ENCODE measurements around the gene DDX43.

Gene DDX43

DNA sequence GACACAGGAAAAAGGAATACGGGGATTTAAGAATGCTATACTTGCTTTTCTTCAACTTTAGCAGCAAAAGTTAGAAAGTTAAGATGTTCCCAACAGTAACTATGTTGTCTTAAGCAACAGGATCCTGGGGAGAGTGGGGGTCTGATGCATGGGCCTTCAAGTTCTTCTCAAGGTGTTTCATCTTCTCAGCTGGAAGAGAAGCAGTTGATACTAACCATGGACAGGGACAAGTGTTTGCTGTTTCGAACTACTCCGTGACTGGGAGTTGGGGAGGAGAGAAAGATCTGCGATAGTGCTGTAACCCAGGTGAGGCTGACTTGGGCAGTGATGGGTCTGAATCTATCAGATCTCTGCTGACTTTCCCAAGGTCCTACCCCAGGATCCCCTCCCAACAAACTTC, 26.0 kb upstream of the DDX43 start:
- TF ChIP-seq CTCF (IDR thresholded peaks at IDR 0.05; ENCODE audit: insufficient read depth, low read length, poor library complexity, severe bottlenecking) = no peak
- Histone ChIP-seq H3K36me3 (ENCODE audit: control insufficient read depth, insufficient read depth, low read length) (no peaks in the 10 kb centered on the region), H3K27me3 (replicated peaks; ENCODE audit: control insufficient read depth, insufficient read depth, low read length) (no peaks in the 10 kb centered on the region), H3K4me3 (replicated peaks; ENCODE audit: low read depth, low read length) (no peak overlapping the region)
- no peak for DNase-seq (ENCODE audit: extremely low read depth, insufficient read length)

DNA sequence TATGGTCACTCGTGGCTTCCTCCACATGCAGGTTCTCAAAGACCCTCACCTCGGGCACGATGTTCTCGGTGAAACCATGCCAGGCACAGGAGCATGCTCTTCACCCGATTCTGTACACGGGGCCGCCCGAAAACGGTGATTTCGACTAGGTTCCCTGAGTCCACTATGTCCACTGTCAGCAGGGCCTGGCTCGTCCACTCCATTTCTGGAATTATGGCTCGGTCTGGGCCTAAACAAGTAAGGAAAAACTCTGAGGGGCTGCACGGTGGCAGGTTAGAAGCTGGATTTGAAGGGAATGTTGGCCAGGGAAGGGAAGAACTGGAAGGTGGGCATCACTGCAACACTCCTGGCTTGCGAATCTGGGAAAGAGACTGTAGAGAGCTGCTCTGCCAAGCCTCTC, 25.5 kb upstream of the DDX43 start:
- TF ChIP-seq CTCF (IDR thresholded peaks at IDR 0.05; ENCODE audit: insufficient read depth, low read length, poor library complexity, severe bottlenecking) = no peak
- H3K36me3 ChIP-seq (ENCODE audit: control insufficient read depth, insufficient read depth, low read length) = no peaks in the 10 kb centered on the region
- DNase-seq (ENCODE audit: extremely low read depth, insufficient read length) = no peak
- no peaks in the 10 kb centered on the region for H3K27me3 ChIP-seq (replicated peaks; ENCODE audit: control insufficient read depth, insufficient read depth, low read length)
- H3K4me3 ChIP-seq (replicated peaks; ENCODE audit: low read depth, low read length) = no peak overlapping the region

DNA sequence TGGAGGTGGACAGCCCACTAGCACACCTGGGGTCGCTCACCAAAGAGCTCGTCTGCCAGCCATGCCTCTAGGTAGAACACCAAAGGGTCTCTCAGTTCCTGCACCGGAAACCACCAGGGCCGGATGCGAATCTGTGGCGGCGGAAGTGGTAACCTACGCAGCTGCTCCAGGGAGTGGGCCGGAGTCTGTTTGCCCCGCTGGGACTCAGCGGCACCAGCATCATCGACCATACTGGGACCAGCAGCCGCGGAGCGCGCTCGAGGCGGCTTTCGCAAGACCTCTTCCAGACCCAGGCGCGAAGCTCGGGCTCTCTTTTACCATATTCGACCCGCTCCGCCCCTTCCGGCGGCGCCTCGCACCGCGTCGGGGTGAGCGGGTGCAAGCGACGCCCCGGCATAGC, 25.1 kb upstream of the DDX43 start, which contains the start of gene OOEP:
TSS of gene OOEP (minus strand) at position 335 of the 400 bp plus-strand sequence. CDS start at position 230, 105 bp downstream.
- no peak for TF ChIP-seq CTCF (IDR thresholded peaks at IDR 0.05; ENCODE audit: insufficient read depth, low read length, poor library complexity, severe bottlenecking)
- Histone ChIP-seq H3K4me3 (replicated peaks; ENCODE audit: low read depth, low read length) (no peak within 1 kb of the TSS), H3K27me3 (replicated peaks; ENCODE audit: control insufficient read depth, insufficient read depth, low read length) (no peaks in the 10 kb centered on the region), H3K36me3 (ENCODE audit: control insufficient read depth, insufficient read depth, low read length) (no peaks in the 10 kb centered on the region)
- DNase-seq (ENCODE audit: extremely low read depth, insufficient read length) = no peak

GRCh38 chr6:73371984-73372383, 22.6 kb upstream of the DDX43 start:
- H3K27me3 ChIP-seq (replicated peaks; ENCODE audit: control insufficient read depth, insufficient read depth, low read length) = no peaks in the 10 kb centered on the region
- no peaks in the 10 kb centered on the region for H3K36me3 ChIP-seq (ENCODE audit: control insufficient read depth, insufficient read depth, low read length)
- H3K4me3 ChIP-seq (replicated peaks; ENCODE audit: low read depth, low read length) = no peak overlapping the region
- TF ChIP-seq CTCF (IDR thresholded peaks at IDR 0.05; ENCODE audit: insufficient read depth, low read length, poor library complexity, severe bottlenecking) = no peak
- no peak for DNase-seq (ENCODE audit: extremely low read depth, insufficient read length)

DNA sequence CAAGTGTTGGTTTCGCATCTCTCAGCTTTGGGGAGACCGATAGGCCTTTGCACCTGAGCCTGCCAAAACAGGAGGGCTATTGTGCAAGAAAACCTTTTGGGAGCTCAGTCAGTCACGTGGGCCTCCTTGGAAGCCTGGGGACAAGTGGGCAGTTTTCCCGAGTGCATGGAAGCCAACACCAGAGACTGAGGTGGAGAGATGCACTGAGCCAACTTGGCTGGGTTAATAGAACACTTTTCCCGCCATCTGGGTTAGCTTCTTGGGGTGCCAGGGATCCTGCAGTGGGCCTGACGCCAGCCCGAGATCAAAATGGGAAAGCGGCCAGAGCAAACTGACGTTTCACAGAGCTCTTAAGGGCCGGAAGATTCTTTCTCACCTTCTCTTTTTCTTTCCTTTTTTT, 22.1 kb upstream of the DDX43 start:
- TF ChIP-seq CTCF (IDR thresholded peaks at IDR 0.05; ENCODE audit: insufficient read depth, low read length, poor library complexity, severe bottlenecking) = no peak
- DNase-seq (ENCODE audit: extremely low read depth, insufficient read length) = no peak
- H3K36me3 ChIP-seq (ENCODE audit: control insufficient read depth, insufficient read depth, low read length) = no peaks in the 10 kb centered on the region
- no peaks in the 10 kb centered on the region for H3K27me3 ChIP-seq (replicated peaks; ENCODE audit: control insufficient read depth, insufficient read depth, low read length)
- no peak overlapping the region for H3K4me3 ChIP-seq (replicated peaks; ENCODE audit: low read depth, low read length)

DNA sequence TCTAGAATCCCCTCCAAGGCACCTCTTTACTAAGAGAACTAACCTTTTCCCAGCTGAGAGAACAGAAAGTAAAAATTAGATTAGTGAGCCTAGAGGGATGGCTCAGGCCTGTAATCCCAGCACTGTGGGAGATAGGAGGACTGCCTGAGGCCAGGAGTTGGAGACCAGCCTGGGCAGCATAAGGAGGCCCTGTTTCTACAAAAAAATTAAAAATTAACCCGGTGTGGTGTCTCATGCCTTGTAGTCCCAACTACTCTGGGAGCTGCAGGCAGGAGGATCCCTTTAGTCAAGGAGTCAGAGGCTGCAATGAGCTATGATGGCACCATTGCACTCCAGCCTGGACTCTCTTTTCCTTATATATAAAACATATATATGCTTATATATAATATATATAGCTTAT, 19.4 kb upstream of the DDX43 start:
- no peaks in the 10 kb centered on the region for H3K36me3 ChIP-seq (ENCODE audit: control insufficient read depth, insufficient read depth, low read length)
- no peaks in the 10 kb centered on the region for H3K27me3 ChIP-seq (replicated peaks; ENCODE audit: control insufficient read depth, insufficient read depth, low read length)
- no peak for DNase-seq (ENCODE audit: extremely low read depth, insufficient read length)
- H3K4me3 ChIP-seq (replicated peaks; ENCODE audit: low read depth, low read length) = no peak overlapping the region
- no peak for TF ChIP-seq CTCF (IDR thresholded peaks at IDR 0.05; ENCODE audit: insufficient read depth, low read length, poor library complexity, severe bottlenecking)
